Measurements from ENCODE around the gene GOLIM4.

Gene GOLIM4

GRCh38 chr3:167991213-167991612 lies 104.5 kb downstream of the GOLIM4 start:
- no peak overlapping the region for H3K4me3 ChIP-seq (replicated peaks; ENCODE audit: low read depth, low read length)
- no peak for TF ChIP-seq CTCF (IDR thresholded peaks at IDR 0.05; ENCODE audit: insufficient read depth, low read length, poor library complexity, severe bottlenecking)
- no peaks in the 10 kb centered on the region for H3K36me3 ChIP-seq (ENCODE audit: control insufficient read depth, insufficient read depth, low read length)
- H3K27me3 ChIP-seq (replicated peaks; ENCODE audit: control insufficient read depth, insufficient read depth, low read length), result no peaks in the 10 kb centered on the region
- DNase-seq (ENCODE audit: extremely low read depth, insufficient read length), result no peak

- H3K36me3 ChIP-seq (ENCODE audit: control insufficient read depth, insufficient read depth, low read length), result no peaks in the 10 kb centered on the region
- TF ChIP-seq CTCF (IDR thresholded peaks at IDR 0.05; ENCODE audit: insufficient read depth, low read length, poor library complexity, severe bottlenecking), result no peak
- H3K27me3 ChIP-seq (replicated peaks; ENCODE audit: control insufficient read depth, insufficient read depth, low read length), result no peaks in the 10 kb centered on the region
- H3K4me3 ChIP-seq (replicated peaks; ENCODE audit: low read depth, low read length), result no peak overlapping the region
- DNase-seq (ENCODE audit: extremely low read depth, insufficient read length), result no peak
Observed at GRCh38 chr3:167989999-167990398, 105.7 kb downstream of the GOLIM4 start.

- no peak for TF ChIP-seq CTCF (IDR thresholded peaks at IDR 0.05; ENCODE audit: insufficient read depth, low read length, poor library complexity, severe bottlenecking)
- no peaks in the 10 kb centered on the region for H3K27me3 ChIP-seq (replicated peaks; ENCODE audit: control insufficient read depth, insufficient read depth, low read length)
- H3K36me3 ChIP-seq (ENCODE audit: control insufficient read depth, insufficient read depth, low read length), result no peaks in the 10 kb centered on the region
- DNase-seq (ENCODE audit: extremely low read depth, insufficient read length), result no peak
- no peak overlapping the region for H3K4me3 ChIP-seq (replicated peaks; ENCODE audit: low read depth, low read length)
Observed at GRCh38 chr3:167989066-167989465, 106.7 kb downstream of the GOLIM4 start.

GRCh38 chr3:167983583-167983982 lies 112.1 kb downstream of the GOLIM4 start:
- H3K4me3 ChIP-seq (replicated peaks; ENCODE audit: low read depth, low read length), result no peak overlapping the region
- TF ChIP-seq CTCF (IDR thresholded peaks at IDR 0.05; ENCODE audit: insufficient read depth, low read length, poor library complexity, severe bottlenecking), result no peak
- DNase-seq (ENCODE audit: extremely low read depth, insufficient read length), result no peak
- H3K36me3 ChIP-seq (ENCODE audit: control insufficient read depth, insufficient read depth, low read length), result no peaks in the 10 kb centered on the region
- no peaks in the 10 kb centered on the region; the same call in 1 of the 2 replicates for H3K27me3 ChIP-seq (replicated peaks; ENCODE audit: control insufficient read depth, insufficient read depth, low read length)

GRCh38 chr3:167978486-167978885 lies 117.2 kb downstream of the GOLIM4 start:
- Histone ChIP-seq H3K36me3 (ENCODE audit: control insufficient read depth, insufficient read depth, low read length) (no peaks in the 10 kb centered on the region), H3K27me3 (replicated peaks; ENCODE audit: control insufficient read depth, insufficient read depth, low read length) (no peaks in the 10 kb centered on the region; the same call in 1 of the 2 replicates), H3K4me3 (replicated peaks; ENCODE audit: low read depth, low read length) (no peak overlapping the region)
- TF ChIP-seq CTCF (IDR thresholded peaks at IDR 0.05; ENCODE audit: insufficient read depth, low read length, poor library complexity, severe bottlenecking), result no peak
- DNase-seq (ENCODE audit: extremely low read depth, insufficient read length), result no peak

- DNase-seq (ENCODE audit: extremely low read depth, insufficient read length), result no peak
- Histone ChIP-seq H3K36me3 (ENCODE audit: control insufficient read depth, insufficient read depth, low read length) (no peaks in the 10 kb centered on the region), H3K4me3 (replicated peaks; ENCODE audit: low read depth, low read length) (no peak overlapping the region), H3K27me3 (replicated peaks; ENCODE audit: control insufficient read depth, insufficient read depth, low read length) (no peaks in the 10 kb centered on the region; the same call in 1 of the 2 replicates)
- TF ChIP-seq CTCF (IDR thresholded peaks at IDR 0.05; ENCODE audit: insufficient read depth, low read length, poor library complexity, severe bottlenecking), result no peak
Observed at GRCh38 chr3:167978071-167978470, 117.7 kb downstream of the GOLIM4 start.

Measured in GM06990 (cell line).